Fibroblast of skin of scalp (primary cell): ENCODE data around the gene PGPEP1.
"Not testable (repeated sequence)": the region's sequence is repeated elsewhere in the genome, so short reads cannot be mapped to it uniquely, and the experiment has no call there.

Experiments used
- DNase-seq: peaks from one replicate; pipeline ENCODE4 v3.0.0-alpha.2; 2013

Gene PGPEP1

GRCh38 chr19:18332917-18333530 is 7.4 kb upstream of the PGPEP1 start:
- DNase-seq: no peak

- no peak for DNase-seq
These were observed 6.7 kb upstream of the PGPEP1 start for GRCh38 chr19:18333680-18334079.

- DNase-seq: no peak
These were observed 4.3 kb upstream of the PGPEP1 start for GRCh38 chr19:18336121-18336520.

GRCh38 chr19:18338541-18338940 is 1.9 kb upstream of the PGPEP1 start:
- DNase-seq: no peak

GRCh38 chr19:18339723-18340122 is 675 bp upstream of the PGPEP1 start:
- DNase-seq: peak; percentile 30

GRCh38 chr19:18340990-18341868 is 831 bp downstream of the PGPEP1 start:
- peak; percentile 56 for DNase-seq

GRCh38 chr19:18342090-18342632 is 1.8 kb downstream of the PGPEP1 start:
- no peak for DNase-seq

- no peak for DNase-seq
These were observed 4.2 kb downstream of the PGPEP1 start for GRCh38 chr19:18344582-18344950.

- DNase-seq: no peak
These were observed 4.9 kb downstream of the PGPEP1 start for GRCh38 chr19:18345296-18345695.

- no peak for DNase-seq
These were observed 5.7 kb downstream of the PGPEP1 start for GRCh38 chr19:18346091-18346490.

- no peak for DNase-seq
These were observed 7.8 kb downstream of the PGPEP1 start for GRCh38 chr19:18348171-18348570.

GRCh38 chr19:18348818-18349339 is 8.5 kb downstream of the PGPEP1 start:
- DNase-seq: not testable (repeated sequence)

- peak; percentile 59 for DNase-seq
These were observed 9.2 kb downstream of the PGPEP1 start for GRCh38 chr19:18349524-18350128.

GRCh38 chr19:18350490-18350889 is 10.1 kb downstream of the PGPEP1 start:
- DNase-seq: no peak

GRCh38 chr19:18351544-18351943 is 11.1 kb downstream of the PGPEP1 start:
- DNase-seq: no peak

- DNase-seq: no peak
These were observed 13.1 kb downstream of the PGPEP1 start for GRCh38 chr19:18353378-18354005.

- DNase-seq: not testable (repeated sequence)
These were observed 14.3 kb downstream of the PGPEP1 start for GRCh38 chr19:18354743-18355142.

- DNase-seq: no peak
These were observed 16.6 kb downstream of the PGPEP1 start for GRCh38 chr19:18357041-18357440.

- no peak for DNase-seq
These were observed 21.2 kb downstream of the PGPEP1 start for GRCh38 chr19:18361646-18362045.

GRCh38 chr19:18362934-18363542 is 22.6 kb downstream of the PGPEP1 start:
- DNase-seq: no peak

- DNase-seq: no peak
These were observed 23.4 kb downstream of the PGPEP1 start for GRCh38 chr19:18363787-18364186.

GRCh38 chr19:18364277-18364825 is 24.0 kb downstream of the PGPEP1 start:
- DNase-seq: not testable (repeated sequence)
